Amniotic epithelial cell (primary cell): Measurements from ENCODE around the gene HK3.
A peak's percentile ranks its signal among the peaks of the same experiment; 100 is the strongest.

ENCODE experiments used
- DNase-seq: peaks from one replicate; pipeline ENCODE4 v3.0.0-alpha.2; 2010; ENCODE audit warnings: low read depth

HK3 gene

DNA sequence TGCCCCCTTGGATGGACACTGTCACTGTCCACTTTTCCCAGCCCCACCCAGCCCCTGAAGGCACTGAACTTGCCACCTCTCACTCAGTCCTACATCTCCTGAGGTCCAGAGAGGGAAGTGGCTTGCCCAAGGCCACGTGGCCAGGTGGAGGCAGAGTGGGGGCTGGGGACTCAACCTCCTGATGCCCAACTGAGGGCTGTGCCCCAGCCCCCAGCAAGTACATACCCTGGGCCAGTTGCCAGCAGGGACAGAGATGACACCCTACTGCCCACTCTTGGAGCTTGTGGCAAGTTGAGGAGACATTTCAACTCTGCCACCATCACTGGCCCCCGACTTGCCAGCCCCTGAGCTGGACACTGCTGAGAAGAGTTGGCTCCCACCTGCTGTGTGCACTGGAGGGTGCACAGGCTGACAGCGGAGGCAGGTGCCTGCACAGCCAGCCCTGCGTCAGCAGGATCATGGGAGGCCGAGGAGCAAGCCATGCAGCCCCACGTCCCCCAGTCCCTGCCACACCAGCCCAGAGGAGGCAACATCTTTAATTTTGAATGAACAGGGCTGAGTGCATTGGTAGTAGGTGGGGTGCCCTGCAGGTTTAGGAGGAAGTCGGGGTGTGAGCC, 49.4 kb downstream of the HK3 start:
- DNase-seq: no peak

DNA sequence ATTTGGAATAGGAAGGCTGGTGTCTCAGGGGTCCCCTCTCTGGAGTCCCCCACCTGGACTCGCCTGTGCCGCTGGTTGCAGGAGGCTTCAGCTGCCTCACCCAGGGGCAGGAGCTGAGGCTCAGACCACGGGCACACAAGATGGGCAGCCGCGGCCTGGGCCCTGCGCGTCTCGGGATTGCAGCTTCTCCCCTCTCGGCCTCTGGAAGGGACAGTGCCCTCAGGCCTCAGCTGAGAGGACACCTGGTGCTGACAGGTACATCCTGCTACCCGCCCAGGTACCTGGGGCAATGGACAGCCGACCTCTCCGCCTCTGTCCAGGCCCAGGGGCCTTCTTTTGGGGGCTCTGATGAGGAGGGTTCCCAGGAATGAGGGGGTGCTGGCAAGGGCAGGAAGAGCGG, 50.5 kb downstream of the HK3 start:
- no peak for DNase-seq

DNA sequence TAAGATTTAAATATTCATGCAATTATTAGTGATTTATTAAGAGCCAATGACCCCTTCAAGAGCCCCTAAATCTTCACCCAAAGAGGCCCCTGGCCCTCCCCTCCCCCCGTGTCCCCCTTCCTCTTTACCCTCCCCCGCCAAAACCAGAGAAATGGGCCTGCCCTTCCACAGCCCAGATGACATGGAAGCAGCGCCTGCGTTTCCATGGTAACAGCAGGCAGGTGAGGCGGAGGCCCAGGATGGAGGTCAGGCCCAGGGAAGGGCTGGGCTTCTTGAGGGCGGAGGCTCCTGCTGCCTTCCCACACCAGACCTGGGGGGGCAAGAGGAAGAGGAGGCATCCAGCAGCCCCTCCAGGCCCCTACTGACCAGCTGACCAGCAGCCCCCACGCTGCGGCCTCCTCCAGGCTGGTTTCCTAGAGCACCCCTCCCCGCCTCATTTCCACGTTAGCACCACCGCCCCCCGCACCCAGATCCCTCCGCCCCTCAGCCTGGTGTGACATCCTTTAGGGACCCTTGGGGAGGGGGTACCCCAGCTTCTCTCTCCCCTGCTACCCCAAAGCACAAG, 51.3 kb downstream of the HK3 start:
- DNase-seq: no peak

- DNase-seq: no peak
Measured at GRCh38 chr5:176847148-176847547, 52.0 kb downstream of the HK3 start.

DNA sequence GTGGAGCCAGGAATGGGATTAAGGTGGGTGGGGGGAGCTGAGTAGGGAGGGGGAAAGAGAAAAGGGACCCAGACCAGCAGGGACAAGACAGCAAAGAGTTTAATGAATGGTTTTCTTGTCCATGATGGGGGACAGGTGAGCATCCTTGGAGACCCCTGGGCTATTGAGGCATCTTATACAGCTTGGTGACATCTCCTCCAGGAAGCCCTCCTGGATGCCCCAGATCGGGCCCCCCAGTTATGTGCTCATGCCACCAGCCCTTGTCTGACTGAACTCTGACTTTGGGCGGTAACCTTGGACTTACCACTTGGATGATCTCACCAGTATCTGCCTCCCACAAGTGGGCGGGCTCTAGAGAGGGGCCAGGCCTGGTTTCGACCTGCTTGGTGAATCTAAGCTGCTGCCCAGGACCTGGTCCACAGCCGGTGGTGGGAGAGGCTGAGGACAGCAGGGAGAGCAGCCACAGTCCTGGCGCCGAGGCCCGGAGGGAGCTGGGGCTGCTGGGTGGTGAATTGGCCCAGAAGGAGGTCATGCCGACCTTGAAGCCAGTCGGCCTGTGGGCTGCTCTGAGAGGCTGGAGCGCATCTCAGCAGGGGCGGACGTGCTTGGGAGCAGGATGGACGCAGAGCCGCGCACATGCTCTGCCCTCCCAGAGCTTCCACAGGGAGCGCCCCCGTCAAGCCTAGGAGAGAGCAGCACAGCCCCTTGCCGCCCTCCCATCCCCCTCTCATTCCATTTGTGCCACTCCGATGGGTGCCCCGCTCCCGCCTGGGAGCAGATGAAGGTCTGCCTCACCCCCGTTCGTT, 52.6 kb downstream of the HK3 start:
- peak; percentile 9 for DNase-seq

DNA sequence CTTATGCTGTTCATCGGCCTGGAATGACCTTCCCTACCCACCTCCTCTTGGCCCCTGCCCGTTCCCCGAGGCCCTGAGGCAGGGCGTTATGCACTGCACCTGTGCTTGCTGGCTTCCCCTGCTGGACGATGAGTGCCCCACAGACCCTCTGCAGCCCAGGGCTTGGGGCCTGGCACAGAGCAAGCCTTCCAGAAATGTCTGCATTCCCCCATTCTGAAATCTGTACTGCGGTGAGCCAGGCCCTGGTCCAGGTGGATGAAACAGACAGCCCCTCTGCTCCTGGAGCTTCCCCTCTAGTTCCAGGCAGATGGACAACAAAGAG, 53.8 kb downstream of the HK3 start:
- no peak for DNase-seq

DNA sequence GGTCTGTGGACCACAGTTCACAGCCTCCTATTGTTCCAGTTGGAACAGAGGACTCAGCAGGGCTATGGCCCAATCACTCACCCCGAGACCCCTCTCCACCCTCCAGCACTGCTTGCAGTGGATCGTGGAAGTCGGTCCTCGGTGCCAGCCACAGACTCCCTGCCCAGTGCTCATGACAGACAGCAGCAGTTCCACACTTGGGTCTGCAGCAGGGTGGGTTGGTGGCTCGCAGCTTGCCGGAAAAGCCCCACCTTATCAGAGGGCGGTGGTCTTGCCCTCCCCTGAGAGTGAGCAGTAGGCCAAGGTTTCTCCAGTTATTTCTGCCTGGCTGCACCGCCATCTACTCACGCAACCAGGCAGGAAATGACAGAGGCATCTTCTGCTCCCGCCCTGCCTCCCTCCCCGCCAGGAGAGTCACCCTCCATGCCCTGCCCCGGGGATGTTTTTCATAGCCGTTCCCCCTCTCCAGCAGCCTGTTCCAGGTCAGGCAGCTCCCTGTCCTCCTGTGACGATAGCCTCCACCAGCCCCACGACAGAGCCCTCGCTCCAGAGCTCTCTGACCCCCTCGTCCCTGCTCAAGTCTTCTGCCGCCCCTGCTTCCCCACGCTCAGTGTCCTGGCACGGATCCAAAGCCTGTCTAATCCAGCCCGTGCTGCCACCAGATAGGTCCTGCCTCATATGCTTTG, 54.3 kb downstream of the HK3 start:
- DNase-seq: no peak

GRCh38 chr5:176844281-176844680, 54.9 kb downstream of the HK3 start:
- DNase-seq: no peak

GRCh38 chr5:176843673-176844072, 55.5 kb downstream of the HK3 start:
- DNase-seq: no peak

- DNase-seq: peak; percentile 80
Measured at GRCh38 chr5:176837707-176838115, 61.4 kb downstream of the HK3 start.

- DNase-seq: no peak
Measured at GRCh38 chr5:176836811-176837706, 62.1 kb downstream of the HK3 start.

DNA sequence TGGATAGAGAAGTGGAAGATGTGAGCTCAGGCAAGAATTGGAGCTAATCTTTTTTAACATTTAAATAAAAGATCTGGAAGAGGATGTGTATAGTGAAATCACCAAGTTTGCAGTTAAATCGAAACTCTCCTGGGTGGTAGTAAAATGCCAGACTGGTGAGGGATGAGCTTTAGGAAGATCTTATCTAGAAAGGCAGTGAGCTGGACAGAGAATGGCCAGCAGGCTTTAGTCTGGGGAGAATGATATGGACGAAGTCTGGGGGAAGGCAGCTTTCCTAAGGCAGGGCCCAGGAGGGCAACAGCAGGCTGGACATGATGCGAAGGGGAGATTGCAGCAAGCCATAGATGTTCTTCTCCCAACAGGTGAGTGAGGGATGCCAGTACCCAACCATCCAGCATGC, 63.2 kb downstream of the HK3 start:
- no peak for DNase-seq

DNA sequence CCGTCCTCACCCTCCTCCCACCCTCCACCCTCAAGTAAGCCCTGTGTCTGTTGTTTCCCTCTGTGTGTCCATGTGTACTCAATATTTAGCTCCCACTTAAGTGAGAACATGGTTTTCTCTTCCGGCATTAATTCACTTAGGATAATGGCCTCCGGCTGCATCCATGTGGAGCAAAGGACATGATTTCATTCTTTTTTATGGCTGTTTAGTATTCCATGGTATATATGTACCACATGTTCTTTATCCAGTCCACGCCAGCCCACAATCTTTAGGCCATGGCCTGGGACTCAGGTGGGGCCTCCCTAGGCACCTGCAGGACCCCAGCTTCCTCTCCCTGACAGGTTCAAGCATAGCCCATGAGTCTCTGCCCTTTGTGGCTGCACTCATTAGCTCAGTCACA, 65.9 kb downstream of the HK3 start:
- DNase-seq: no peak

DNA sequence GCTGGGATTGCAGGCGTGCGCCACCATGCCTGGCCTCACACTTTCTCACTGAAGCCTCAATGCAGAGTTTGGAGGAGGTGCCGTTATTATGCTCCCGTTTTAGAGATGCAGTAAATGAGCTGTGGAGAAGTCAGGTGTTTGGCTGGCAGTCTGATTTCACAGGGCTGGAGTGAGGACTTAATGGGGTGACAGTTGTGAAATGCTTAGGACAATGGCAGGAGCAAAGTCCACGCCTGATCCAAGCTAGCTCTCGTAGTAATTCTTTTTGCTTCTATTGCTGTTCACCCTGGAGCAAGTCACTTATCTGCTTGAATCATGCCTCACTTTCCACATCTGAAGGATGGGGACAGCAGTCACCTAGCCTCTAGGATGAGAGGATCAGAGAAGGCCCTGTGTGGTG, 67.0 kb downstream of the HK3 start:
- DNase-seq: no peak

DNA sequence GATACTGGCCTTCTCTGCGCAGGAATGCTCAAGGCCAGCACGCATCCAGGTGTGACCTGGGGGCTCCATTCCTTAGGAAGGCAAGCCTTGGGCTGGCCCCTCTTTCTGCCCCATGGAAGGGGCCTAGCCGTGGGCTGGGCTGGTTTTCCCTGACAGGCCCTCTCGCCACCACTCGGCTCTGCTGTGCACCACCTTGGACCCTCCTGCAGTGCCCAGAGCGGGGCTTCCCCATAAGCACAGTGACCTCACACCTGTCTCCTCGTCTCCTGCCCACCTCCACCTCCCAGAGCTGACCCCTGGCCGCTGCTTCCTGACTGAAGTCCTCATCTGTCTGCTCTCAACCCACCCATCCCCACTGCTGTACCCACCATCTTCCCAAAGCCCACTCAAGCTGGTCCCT, 67.7 kb downstream of the HK3 start:
- DNase-seq: no peak

DNA sequence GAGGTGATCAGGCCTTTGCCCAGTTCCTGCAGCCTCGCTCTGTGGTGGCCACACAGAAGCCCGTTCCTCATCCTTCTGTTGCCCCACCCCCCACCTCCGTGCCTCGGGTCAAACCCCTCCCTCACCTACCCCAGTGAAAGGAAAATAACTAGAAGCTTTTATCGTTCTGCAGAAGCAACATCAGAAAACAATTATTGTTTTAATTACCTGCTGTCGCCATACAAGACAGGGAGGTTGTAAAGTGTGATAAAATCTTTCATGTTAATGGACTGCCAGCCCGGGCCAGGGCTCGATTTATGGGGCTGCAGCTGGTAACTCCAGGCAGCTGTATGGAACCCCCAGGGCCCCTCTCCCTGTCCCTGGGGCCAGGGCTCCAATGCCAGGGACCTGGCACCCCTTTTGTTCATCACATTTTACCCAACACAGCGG, 68.1 kb downstream of the HK3 start:
- no peak for DNase-seq
